Endodermal cell (in vitro differentiated cells): ENCODE data around the gene VSTM2B. TPM values are rescaled to one million over a fixed set of nuclear protein-coding genes. Genes with fewer than 3 reads are reported as not detected.
"Not testable (repeated sequence)": the region's sequence is repeated elsewhere in the genome, so short reads cannot be mapped to it uniquely, and the experiment has no call there.

ENCODE experiments used
- DNase-seq: peaks from one replicate; pipeline ENCODE4 v3.0.0-alpha.2; 2017
- H3K27ac ChIP-seq: 2 replicates; pipeline ENCODE4 v1.5.1; 2013; ENCODE audit warnings: mild to moderate bottlenecking, low read depth, low read length, moderate library complexity
- H3K27me3 ChIP-seq: 2 replicates; pipeline ENCODE4 v1.6.1; 2013; ENCODE audit warnings: mild to moderate bottlenecking, low read length, moderate library complexity; ENCODE audit not compliant: insufficient read depth, control insufficient read depth, poor library complexity, severe bottlenecking
- H3K36me3 ChIP-seq: 2 replicates; pipeline ENCODE4 v1.7.0; 2013; ENCODE audit warnings: mild to moderate bottlenecking, low read length, moderate library complexity; ENCODE audit not compliant: control insufficient read depth, insufficient read depth
- H3K4me1 ChIP-seq: one replicate; pipeline ENCODE4 v1.7.0; 2013; ENCODE audit warnings: low read length; ENCODE audit not compliant: control insufficient read depth, insufficient read depth
- H3K4me3 ChIP-seq: 2 replicates; pipeline ENCODE4 v1.5.1; 2013; ENCODE audit warnings: mild to moderate bottlenecking, low read length, moderate library complexity
- H3K9ac ChIP-seq: 2 replicates; pipeline ENCODE4 v1.6.1; 2013; ENCODE audit warnings: mild to moderate bottlenecking, low read length, moderate library complexity; ENCODE audit not compliant: poor library complexity, severe bottlenecking; ENCODE audit errors: extremely low read depth
- H3K9me3 ChIP-seq: 2 replicates; pipeline ENCODE4 v1.6.1; 2013; ENCODE audit warnings: mild to moderate bottlenecking, low read length, moderate library complexity; ENCODE audit not compliant: control insufficient read depth
- H3K27ac Mint-ChIP-seq: 2 replicates; pipeline ENCODE4 v1.8.0; 2020; ENCODE audit warnings: mixed read lengths
- H3K27me3 Mint-ChIP-seq: 2 replicates; pipeline ENCODE4 v1.8.0; 2021; ENCODE audit warnings: mild to moderate bottlenecking, mixed read lengths; ENCODE audit not compliant: insufficient read depth
- H3K36me3 Mint-ChIP-seq: 2 replicates; pipeline ENCODE4 v1.8.0; 2020; ENCODE audit warnings: low read depth, mixed read lengths
- H3K4me1 Mint-ChIP-seq: 2 replicates; pipeline ENCODE4 v1.8.0; 2020; ENCODE audit warnings: mixed read lengths
- H3K4me3 Mint-ChIP-seq: 2 replicates; pipeline ENCODE4 v1.8.0; 2020; ENCODE audit warnings: mild to moderate bottlenecking, moderate library complexity, mixed read lengths
- H3K9me3 Mint-ChIP-seq: 2 replicates; pipeline ENCODE4 v1.8.0; 2020; ENCODE audit warnings: mild to moderate bottlenecking, mixed read lengths
- CTCF ChIP-seq: fragments of 200-600 bp; sonication (generic); conservative IDR thresholded peaks from 2 replicates; pipeline ENCODE4 v1.5.0; 2021; ENCODE audit warnings: antibody characterized with exemption, mild to moderate bottlenecking
- WGBS, 2 experiments: methylation state at CpG; one replicate each; pipeline versions ENCODE4 v1.1.5 to v1.1.7; 2013; ENCODE audit warnings: missing lambda C conversion rate in 2 of 2, mixed read lengths in 1 of 2; ENCODE audit not compliant: insufficient coverage in 1 of 2, insufficient read length in 1 of 2; 5-methylcytosine and 5-hydroxymethylcytosine counted together
- total RNA-seq, 2 donors: library from RNA; stranded (reverse); fragmentation: NEBNext Ultra II Directional in 1 of 2; extraction: Animal tissue kit (Norgen Biotek cat#: 25700) in 1 of 2; gene quantifications; 2 replicates in 1 of 2; 3 replicates in 1 of 2; pipeline ENCODE4 v1.2.1, GENCODE V29; 2021

Gene VSTM2B
- total RNA-seq, 2 donors from 2014 or later = 0.18 TPM; not detected in 1

- Histone ChIP-seq H3K27ac (no peak overlapping the region), H3K27me3 (no peaks in the 10 kb centered on the region), H3K9ac (no peak overlapping the region), H3K4me1 (no peaks in the 10 kb centered on the region), H3K9me3 (no peaks in the 10 kb centered on the region), H3K4me3 (no peak overlapping the region), H3K36me3 (no peaks in the 10 kb centered on the region)
- Mint-ChIP-seq H3K27ac (no peak overlapping the region), H3K4me1 (no peaks in the 10 kb centered on the region), H3K9me3 (peaks cover 13% of the 10 kb centered on the region), H3K27me3 (peaks cover 6% of the 10 kb centered on the region), H3K36me3 (no peaks in the 10 kb centered on the region), H3K4me3 (no peak overlapping the region)
- TF ChIP-seq CTCF = no peak
- DNase-seq = peak; percentile 26
- WGBS, 2 experiments = 90 to 91% methylated on average over 4 to 6 of the region's 6 CpGs
Observed at GRCh38 chr19:29484876-29485275, 40.9 kb upstream of the VSTM2B start.

- Histone ChIP-seq H3K4me1 (no peaks in the 10 kb centered on the region), H3K36me3 (no peaks in the 10 kb centered on the region), H3K27me3 (no peaks in the 10 kb centered on the region), H3K9ac (no peak overlapping the region), H3K9me3 (no peaks in the 10 kb centered on the region), H3K4me3 (no peak overlapping the region), H3K27ac (no peak overlapping the region)
- DNase-seq = peak; percentile 38
- Mint-ChIP-seq H3K4me1 (no peaks in the 10 kb centered on the region), H3K27me3 (peaks cover 6% of the 10 kb centered on the region), H3K9me3 (peaks cover 13% of the 10 kb centered on the region), H3K4me3 (no peak overlapping the region), H3K36me3 (no peaks in the 10 kb centered on the region), H3K27ac (no peak overlapping the region)
- 88% methylated on average over 6 of the region's 7 CpGs; no CpG with 5 or more reads in 1 of the 2 experiments for WGBS, 2 experiments
- no peak for TF ChIP-seq CTCF
Observed at GRCh38 chr19:29485293-29485692, 40.5 kb upstream of the VSTM2B start.

- H3K27ac Mint-ChIP-seq, H3K9me3 Mint-ChIP-seq, H3K4me1 Mint-ChIP-seq, H3K9me3 ChIP-seq, H3K9ac ChIP-seq, H3K27ac ChIP-seq, H3K4me3 Mint-ChIP-seq, DNase-seq, H3K36me3 ChIP-seq, H3K27me3 ChIP-seq, H3K4me3 ChIP-seq, H3K36me3 Mint-ChIP-seq, H3K4me1 ChIP-seq: not testable (repeated sequence)
- 77 to 93% methylated on average over 2 to 8 of the region's 9 CpGs for WGBS, 2 experiments
- peaks cover 12% of the 10 kb centered on the region for H3K27me3 Mint-ChIP-seq
Observed at GRCh38 chr19:29486961-29487360, 38.8 kb upstream of the VSTM2B start.

- no peaks in the 10 kb centered on the region for H3K4me1 ChIP-seq
- no peak overlapping the region for H3K9ac ChIP-seq
- H3K27me3 ChIP-seq = no peaks in the 10 kb centered on the region
- Mint-ChIP-seq H3K36me3 (no peaks in the 10 kb centered on the region), H3K4me1 (peaks cover 1% of the 10 kb centered on the region), H3K9me3 (no peaks in the 10 kb centered on the region), H3K27ac (no peak overlapping the region), H3K27me3 (peaks cover 10% of the 10 kb centered on the region), H3K4me3 (no peak overlapping the region)
- H3K36me3 ChIP-seq = no peaks in the 10 kb centered on the region
- H3K9me3 ChIP-seq = no peaks in the 10 kb centered on the region
- no peak overlapping the region for H3K4me3 ChIP-seq
- DNase-seq = peak; percentile 23
- 86 to 88% methylated on average over 4 to 7 of the region's 7 CpGs for WGBS, 2 experiments
- H3K27ac ChIP-seq = no peak overlapping the region
- TF ChIP-seq CTCF = no peak
Observed at GRCh38 chr19:29487432-29487831, 38.4 kb upstream of the VSTM2B start.
